HG03521 (cell line): Measurements from ENCODE around the gene DRD2.

Source experiments
- ATAC-seq: cut with Tn5 transposase; IDR thresholded peaks from one replicate; pipeline ENCODE4 v1.9.1; 2021; ENCODE audit warnings: mild to moderate bottlenecking, moderate library complexity; ENCODE audit not compliant: unreplicated experiment

The DRD2 gene

GRCh38 chr11:113376156-113376555 lies 99.0 kb downstream of the DRD2 start:
- no peak for ATAC-seq

GRCh38 chr11:113375402-113375801 lies 99.8 kb downstream of the DRD2 start:
- no peak for ATAC-seq

GRCh38 chr11:113373981-113374560 lies 101.1 kb downstream of the DRD2 start:
- ATAC-seq, result no peak

- ATAC-seq, result no peak
Measured at GRCh38 chr11:113373306-113373705, 101.9 kb downstream of the DRD2 start.

- no peak for ATAC-seq
Measured at GRCh38 chr11:113372309-113372708, 102.9 kb downstream of the DRD2 start.

- no peak for ATAC-seq
Measured at GRCh38 chr11:113370634-113371033, 104.6 kb downstream of the DRD2 start.

- ATAC-seq, result no peak
Measured at GRCh38 chr11:113369411-113369810, 105.8 kb downstream of the DRD2 start.

GRCh38 chr11:113365895-113366294 lies 109.3 kb downstream of the DRD2 start:
- ATAC-seq, result no peak

- ATAC-seq, result no peak
Measured at GRCh38 chr11:113363996-113364641, 111.1 kb downstream of the DRD2 start.

GRCh38 chr11:113363406-113363805 lies 111.8 kb downstream of the DRD2 start:
- no peak for ATAC-seq
